Measurements from ENCODE around the gene UBXN1.
"Not testable (repeated sequence)": the region's sequence is repeated elsewhere in the genome, so short reads cannot be mapped to it uniquely, and the experiment has no call there.

The UBXN1 gene

GRCh38 chr11:62665075-62665598 lies 13.7 kb downstream of the UBXN1 start, which contains the start of the genes C11orf98 and CSKMT:
Gene C11orf98 (minus strand): TSS chr11:62665210. CDS start chr11:62665169, 41 bp downstream.
Gene CSKMT (plus strand): TSS chr11:62665312. CDS start chr11:62665880, 568 bp downstream.
- H3K27ac ChIP-seq, result peak within 1 kb of the TSS; percentile 90
- peak; percentile 97 for DNase-seq (ENCODE audit: low spot score)
- ChIA-PET POLR2A (ENCODE audit: low non-redundant PET) (interaction anchor here (0.6 to 2.1 kb wide), 11 partner anchors 8 to 1646 kb away, joined by 3 to 16 read pairs (median 8); partner anchors contain the start of genes B3GAT3, HNRNPUL2, INTS5 and MTA2), CTCF (interaction anchor here (0.9 to 1.3 kb wide), 4 partner anchors 10 to 121 kb away, joined by 4 to 7 read pairs (median 5); no protein-coding TSS in a partner anchor)
- no peak for TF ChIP-seq CTCF (conservative IDR thresholded peaks at IDR 0.05; ENCODE audit: low read depth)

- peak; percentile 51 for DNase-seq (ENCODE audit: low spot score)
- POLR2A ChIA-PET (ENCODE audit: low non-redundant PET), result interaction anchor here (0.6 to 2.1 kb wide), 10 partner anchors 7 to 1647 kb away, joined by 4 to 16 read pairs (median 8); partner anchors contain the start of genes B3GAT3, HNRNPUL2, INTS5 and MTA2
- CTCF ChIA-PET, result interaction anchor here (0.9 to 1.3 kb wide), 3 partner anchors 10 to 122 kb away, joined by 5 to 7 read pairs (median 5); no protein-coding TSS in a partner anchor
- no peak for TF ChIP-seq CTCF (conservative IDR thresholded peaks at IDR 0.05; ENCODE audit: low read depth)
- H3K27ac ChIP-seq, result peak overlapping the region; percentile 90
Measured at GRCh38 chr11:62664405-62665074, 14.3 kb downstream of the UBXN1 start.

GRCh38 chr11:62656796-62657429 lies 22.0 kb downstream of the UBXN1 start:
- CTCF ChIA-PET, result no interaction called here
- H3K27ac ChIP-seq, result no peak overlapping the region
- POLR2A ChIA-PET (ENCODE audit: low non-redundant PET), result interaction anchor here (0.6 to 1.4 kb wide), 2 partner anchors 8 to 65 kb away, joined by 3 to 4 read pairs; partner anchors contain the start of genes C11orf98 and CSKMT
- no peak for DNase-seq (ENCODE audit: low spot score)
- no peak for TF ChIP-seq CTCF (conservative IDR thresholded peaks at IDR 0.05; ENCODE audit: low read depth)

- H3K27ac ChIP-seq, result peak overlapping the region; percentile 91
- ChIA-PET CTCF (interaction anchor here (1.0 kb wide), 1 partner anchor 10 kb away, joined by 5 read pairs; the partner anchor contains the start of genes C11orf98 and CSKMT), POLR2A (ENCODE audit: low non-redundant PET) (interaction anchor here (0.6 to 2.4 kb wide), 3 partner anchors 11 to 73 kb away, joined by 4 to 16 read pairs (median 4); partner anchors contain the start of genes C11orf98 and CSKMT)
- TF ChIP-seq CTCF (conservative IDR thresholded peaks at IDR 0.05; ENCODE audit: low read depth), result no peak
- DNase-seq (ENCODE audit: low spot score), result no peak
Measured at GRCh38 chr11:62654297-62654696, 24.6 kb downstream of the UBXN1 start.

GRCh38 chr11:62652161-62653006 lies 26.5 kb downstream of the UBXN1 start:
- TF ChIP-seq CTCF (conservative IDR thresholded peaks at IDR 0.05; ENCODE audit: low read depth), result no peak
- DNase-seq (ENCODE audit: low spot score), result no peak
- CTCF ChIA-PET, result interaction anchor here (0.7 kb wide), 1 partner anchor 12 kb away, joined by 3 read pairs; no protein-coding TSS in a partner anchor

GRCh38 chr11:62650283-62650682 lies 28.6 kb downstream of the UBXN1 start:
- CTCF ChIA-PET; DNase-seq (ENCODE audit: low spot score); POLR2A ChIA-PET (ENCODE audit: low non-redundant PET): not testable (repeated sequence)
- H3K27ac ChIP-seq, result peak overlapping the region; percentile 87

More at GRCh38 chr11:62652161-62653006, 26.5 kb downstream of the UBXN1 start:
- POLR2A ChIA-PET (ENCODE audit: low non-redundant PET), result interaction anchor here (0.9 to 1.4 kb wide), 3 partner anchors 8 to 61 kb away, joined by 3 to 15 read pairs (median 5); partner anchors contain the start of genes C11orf98, CSKMT and TUT1
- peak overlapping the region; percentile 91 for H3K27ac ChIP-seq

All from RWPE1 (cell line).